Measurements from ENCODE around the gene CDK14. TPM values are rescaled to one million over a fixed set of nuclear protein-coding genes. Genes with fewer than 3 reads are reported as not detected.

Gene CDK14
- total RNA-seq, 1 donor from 2014 or later, result 58.6 TPM

- intact Hi-C loops (cut with DNase I), result no loop called here
Measured at GRCh38 chr7:90564455-90564854, 31.7 kb upstream of the CDK14 start.

GRCh38 chr7:90568213-90568612, 27.9 kb upstream of the CDK14 start:
- no peak overlapping the region for H3K4me3 ChIP-seq
- no peaks in the 10 kb centered on the region for H3K9me3 ChIP-seq
- no peak overlapping the region for H3K27ac ChIP-seq
- intact Hi-C loops (cut with DNase I), result no loop called here
- ATAC-seq (peak; percentile 39 to 74), DNase-seq (no peak)
- H3K27me3 ChIP-seq (ENCODE audit: low read depth), result no peaks in the 10 kb centered on the region
- no peaks in the 10 kb centered on the region for H3K36me3 ChIP-seq
- no peak for TF ChIP-seq CTCF (IDR thresholded peaks at IDR 0.05)
- no peaks in the 10 kb centered on the region for H3K4me1 ChIP-seq

More at GRCh38 chr7:90564455-90564854, 31.7 kb upstream of the CDK14 start:
- no peak overlapping the region for H3K27ac ChIP-seq
- no peaks in the 10 kb centered on the region for H3K27me3 ChIP-seq (ENCODE audit: low read depth)
- no peak for DNase-seq
- no peak for ATAC-seq
- TF ChIP-seq CTCF (IDR thresholded peaks at IDR 0.05), result no peak
- no peaks in the 10 kb centered on the region for H3K36me3 ChIP-seq
- no peaks in the 10 kb centered on the region for H3K9me3 ChIP-seq
- H3K4me1 ChIP-seq, result no peaks in the 10 kb centered on the region
- H3K4me3 ChIP-seq, result no peak overlapping the region

GRCh38 chr7:90569368-90569767, 26.8 kb upstream of the CDK14 start:
- no peak for ATAC-seq
- DNase-seq, result no peak
- TF ChIP-seq CTCF (IDR thresholded peaks at IDR 0.05), result no peak

GRCh38 chr7:90570373-90570959, 25.7 kb upstream of the CDK14 start:
- Histone ChIP-seq H3K36me3 (no peaks in the 10 kb centered on the region), H3K9me3 (no peaks in the 10 kb centered on the region), H3K4me3 (no peak overlapping the region), H3K27ac (no peak overlapping the region), H3K27me3 (ENCODE audit: low read depth) (no peaks in the 10 kb centered on the region), H3K4me1 (no peaks in the 10 kb centered on the region)
- DNase-seq (no peak), ATAC-seq (no peak)
- no peak for TF ChIP-seq CTCF (IDR thresholded peaks at IDR 0.05)
- intact Hi-C loops (cut with DNase I), result no loop called here

More at GRCh38 chr7:90569368-90569767, 26.8 kb upstream of the CDK14 start:
- Histone ChIP-seq H3K4me3 (no peak overlapping the region), H3K27me3 (ENCODE audit: low read depth) (no peaks in the 10 kb centered on the region), H3K27ac (no peak overlapping the region), H3K4me1 (no peaks in the 10 kb centered on the region), H3K36me3 (no peaks in the 10 kb centered on the region), H3K9me3 (no peaks in the 10 kb centered on the region)
- intact Hi-C loops (cut with DNase I), result no loop called here

- ATAC-seq (peak; percentile 25 to 46), DNase-seq (no peak)
- intact Hi-C loops (cut with DNase I), result no loop called here
- Histone ChIP-seq H3K4me1 (peaks cover 7% of the 10 kb centered on the region), H3K27ac (peak overlapping the region; percentile 8), H3K9me3 (no peaks in the 10 kb centered on the region), H3K36me3 (no peaks in the 10 kb centered on the region), H3K4me3 (no peak overlapping the region), H3K27me3 (ENCODE audit: low read depth) (no peaks in the 10 kb centered on the region)
- TF ChIP-seq CTCF (IDR thresholded peaks at IDR 0.05), result no peak
Measured at GRCh38 chr7:90574146-90574819, 21.8 kb upstream of the CDK14 start.

All from lower lobe of right lung (tissue), 2 donors.